Measurements from ENCODE around the gene LSP1.

The LSP1 gene

GRCh38 chr11:1936781-1937615, 84.1 kb downstream of the LSP1 start:
- TF ChIP-seq OSR1 (CRISPR knock-in tag; IDR thresholded peaks at IDR 0.05) (no peak), ZFP30 (CRISPR knock-in tag; IDR thresholded peaks at IDR 0.05) (no peak), ZNF8 (CRISPR knock-in tag; IDR thresholded peaks at IDR 0.05) (no peak), GLIS3 (CRISPR knock-in tag; IDR thresholded peaks at IDR 0.05) (no peak), PATZ1 (CRISPR knock-in tag; IDR thresholded peaks at IDR 0.05; ENCODE audit: borderline replicate concordance) (no peak), ZNF70 (CRISPR knock-in tag; IDR thresholded peaks at IDR 0.05) (no peak), BACH2 (CRISPR knock-in tag; IDR thresholded peaks at IDR 0.05; ENCODE audit: borderline replicate concordance) (no peak), CSDC2 (CRISPR knock-in tag; IDR thresholded peaks at IDR 0.05) (no peak), ARNTL (CRISPR knock-in tag; IDR thresholded peaks at IDR 0.05; ENCODE audit: borderline replicate concordance, low read depth) (no peak), TCF4 (CRISPR knock-in tag; IDR thresholded peaks at IDR 0.05; ENCODE audit: borderline replicate concordance) (no peak)
- TF ChIP-seq, protein P1, sequence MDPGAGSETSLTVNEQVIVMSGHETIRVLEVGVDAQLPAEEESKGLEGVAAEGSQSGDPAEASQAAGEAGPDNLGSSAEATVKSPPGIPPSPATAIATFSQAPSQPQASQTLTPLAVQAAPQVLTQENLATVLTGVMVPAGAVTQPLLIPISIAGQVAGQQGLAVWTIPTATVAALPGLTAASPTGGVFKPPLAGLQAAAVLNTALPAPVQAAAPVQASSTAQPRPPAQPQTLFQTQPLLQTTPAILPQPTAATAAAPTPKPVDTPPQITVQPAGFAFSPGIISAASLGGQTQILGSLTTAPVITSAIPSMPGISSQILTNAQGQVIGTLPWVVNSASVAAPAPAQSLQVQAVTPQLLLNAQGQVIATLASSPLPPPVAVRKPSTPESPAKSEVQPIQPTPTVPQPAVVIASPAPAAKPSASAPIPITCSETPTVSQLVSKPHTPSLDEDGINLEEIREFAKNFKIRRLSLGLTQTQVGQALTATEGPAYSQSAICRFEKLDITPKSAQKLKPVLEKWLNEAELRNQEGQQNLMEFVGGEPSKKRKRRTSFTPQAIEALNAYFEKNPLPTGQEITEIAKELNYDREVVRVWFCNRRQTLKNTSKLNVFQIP (CRISPR knock-in tag; IDR thresholded peaks at IDR 0.05; ENCODE audit: borderline replicate concordance, low read depth), result no peak
- TF ChIP-seq, protein P2, sequence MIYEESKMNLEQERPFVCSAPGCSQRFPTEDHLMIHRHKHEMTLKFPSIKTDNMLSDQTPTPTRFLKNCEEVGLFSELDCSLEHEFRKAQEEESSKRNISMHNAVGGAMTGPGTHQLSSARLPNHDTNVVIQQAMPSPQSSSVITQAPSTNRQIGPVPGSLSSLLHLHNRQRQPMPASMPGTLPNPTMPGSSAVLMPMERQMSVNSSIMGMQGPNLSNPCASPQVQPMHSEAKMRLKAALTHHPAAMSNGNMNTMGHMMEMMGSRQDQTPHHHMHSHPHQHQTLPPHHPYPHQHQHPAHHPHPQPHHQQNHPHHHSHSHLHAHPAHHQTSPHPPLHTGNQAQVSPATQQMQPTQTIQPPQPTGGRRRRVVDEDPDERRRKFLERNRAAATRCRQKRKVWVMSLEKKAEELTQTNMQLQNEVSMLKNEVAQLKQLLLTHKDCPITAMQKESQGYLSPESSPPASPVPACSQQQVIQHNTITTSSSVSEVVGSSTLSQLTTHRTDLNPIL (CRISPR knock-in tag; IDR thresholded peaks at IDR 0.05; ENCODE audit: low read depth), result no peak
- no peak; the same call in 2 of the 3 replicates for ATAC-seq

GRCh38 chr11:1937616-1938342, 84.9 kb downstream of the LSP1 start:
- TF ChIP-seq ESRRG (CRISPR knock-in tag; IDR thresholded peaks at IDR 0.05) (no peak), ZFP30 (CRISPR knock-in tag; IDR thresholded peaks at IDR 0.05) (no peak), PPARA (CRISPR knock-in tag; IDR thresholded peaks at IDR 0.05; ENCODE audit: borderline replicate concordance) (no peak), GLIS3 (CRISPR knock-in tag; IDR thresholded peaks at IDR 0.05) (no peak), ISL1 (CRISPR knock-in tag; IDR thresholded peaks at IDR 0.05) (no peak), ZNF70 (CRISPR knock-in tag; IDR thresholded peaks at IDR 0.05) (no peak)
- TF ChIP-seq, protein P1 (CRISPR knock-in tag; IDR thresholded peaks at IDR 0.05; ENCODE audit: borderline replicate concordance, low read depth), result no peak
- ATAC-seq, result no peak

DNA sequence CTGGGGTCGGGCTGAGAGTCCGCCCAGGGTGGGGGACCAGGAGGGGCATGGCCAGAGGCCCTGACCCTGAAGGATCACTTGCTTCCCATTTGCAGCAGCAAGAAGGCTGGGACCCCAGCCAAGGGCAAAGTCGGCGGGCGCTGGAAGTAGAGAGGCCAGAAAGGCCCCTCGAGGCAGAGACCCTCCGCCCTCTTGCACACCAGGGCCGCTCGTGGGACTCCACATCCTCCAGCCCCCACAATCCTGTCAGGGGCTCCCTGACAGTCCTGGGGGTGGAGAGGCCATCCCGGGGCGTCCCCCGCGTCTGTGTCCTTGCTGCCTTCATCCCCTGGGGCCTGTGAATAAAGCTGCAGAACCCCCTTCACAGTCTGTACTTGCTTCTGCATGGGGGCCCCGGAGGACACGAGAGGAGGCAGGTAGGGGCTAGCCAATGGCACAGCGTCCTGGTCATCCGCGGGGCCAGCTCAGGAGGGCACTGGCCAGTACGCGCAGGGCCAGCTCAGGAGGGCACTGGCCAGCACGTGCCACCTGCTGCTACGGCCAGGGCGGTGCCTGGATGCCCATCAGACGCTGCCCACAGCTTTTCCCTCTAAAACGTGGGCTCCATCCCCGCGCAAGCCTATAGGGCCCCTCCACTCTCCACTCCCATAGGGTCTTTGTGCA, 85.6 kb downstream of the LSP1 start:
- no peak for ATAC-seq
- no peak for TF ChIP-seq CSDC2 (CRISPR knock-in tag; IDR thresholded peaks at IDR 0.05)
- no peak for TF ChIP-seq OSR1 (CRISPR knock-in tag; IDR thresholded peaks at IDR 0.05)
- no peak for TF ChIP-seq ZNF8 (CRISPR knock-in tag; IDR thresholded peaks at IDR 0.05)
- TF ChIP-seq GLIS3 (CRISPR knock-in tag; IDR thresholded peaks at IDR 0.05), result no peak
- TF ChIP-seq, protein P2 (CRISPR knock-in tag; IDR thresholded peaks at IDR 0.05; ENCODE audit: low read depth), result no peak
- TF ChIP-seq TOX (CRISPR knock-in tag; IDR thresholded peaks at IDR 0.05; ENCODE audit: borderline replicate concordance), result no peak
- no peak for TF ChIP-seq BACH2 (CRISPR knock-in tag; IDR thresholded peaks at IDR 0.05; ENCODE audit: borderline replicate concordance)
- no peak for TF ChIP-seq CSRNP3 (CRISPR knock-in tag; IDR thresholded peaks at IDR 0.05)
- TF ChIP-seq, protein P3, sequence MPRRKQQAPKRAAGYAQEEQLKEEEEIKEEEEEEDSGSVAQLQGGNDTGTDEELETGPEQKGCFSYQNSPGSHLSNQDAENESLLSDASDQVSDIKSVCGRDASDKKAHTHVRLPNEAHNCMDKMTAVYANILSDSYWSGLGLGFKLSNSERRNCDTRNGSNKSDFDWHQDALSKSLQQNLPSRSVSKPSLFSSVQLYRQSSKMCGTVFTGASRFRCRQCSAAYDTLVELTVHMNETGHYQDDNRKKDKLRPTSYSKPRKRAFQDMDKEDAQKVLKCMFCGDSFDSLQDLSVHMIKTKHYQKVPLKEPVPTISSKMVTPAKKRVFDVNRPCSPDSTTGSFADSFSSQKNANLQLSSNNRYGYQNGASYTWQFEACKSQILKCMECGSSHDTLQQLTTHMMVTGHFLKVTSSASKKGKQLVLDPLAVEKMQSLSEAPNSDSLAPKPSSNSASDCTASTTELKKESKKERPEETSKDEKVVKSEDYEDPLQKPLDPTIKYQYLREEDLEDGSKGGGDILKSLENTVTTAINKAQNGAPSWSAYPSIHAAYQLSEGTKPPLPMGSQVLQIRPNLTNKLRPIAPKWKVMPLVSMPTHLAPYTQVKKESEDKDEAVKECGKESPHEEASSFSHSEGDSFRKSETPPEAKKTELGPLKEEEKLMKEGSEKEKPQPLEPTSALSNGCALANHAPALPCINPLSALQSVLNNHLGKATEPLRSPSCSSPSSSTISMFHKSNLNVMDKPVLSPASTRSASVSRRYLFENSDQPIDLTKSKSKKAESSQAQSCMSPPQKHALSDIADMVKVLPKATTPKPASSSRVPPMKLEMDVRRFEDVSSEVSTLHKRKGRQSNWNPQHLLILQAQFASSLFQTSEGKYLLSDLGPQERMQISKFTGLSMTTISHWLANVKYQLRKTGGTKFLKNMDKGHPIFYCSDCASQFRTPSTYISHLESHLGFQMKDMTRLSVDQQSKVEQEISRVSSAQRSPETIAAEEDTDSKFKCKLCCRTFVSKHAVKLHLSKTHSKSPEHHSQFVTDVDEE (CRISPR knock-in tag; IDR thresholded peaks at IDR 0.05), result no peak
- TF ChIP-seq, protein P1 (CRISPR knock-in tag; IDR thresholded peaks at IDR 0.05; ENCODE audit: borderline replicate concordance, low read depth), result no peak
- TF ChIP-seq TCF4 (CRISPR knock-in tag; IDR thresholded peaks at IDR 0.05; ENCODE audit: borderline replicate concordance), result no peak
- no peak for TF ChIP-seq SNAI2 (CRISPR knock-in tag; IDR thresholded peaks at IDR 0.05)
- TF ChIP-seq ZNF70 (CRISPR knock-in tag; IDR thresholded peaks at IDR 0.05), result no peak

Data from SK-N-SH treated with all-trans-retinoic acid at 6 μM for 48 hours (cell line).